IPS-NIHi11 (cell line): ENCODE results near the gene PDPK1.

Experiments used
- DNase-seq: peaks from one replicate; pipeline ENCODE4 v3.0.0; 2012; ENCODE audit warnings: mixed read lengths, low spot score

PDPK1 gene

GRCh38 chr16:2507052-2507659, 30.7 kb upstream of the PDPK1 start:
- no peak for DNase-seq

- DNase-seq: no peak
These were observed 30.2 kb upstream of the PDPK1 start for GRCh38 chr16:2507665-2508064.

GRCh38 chr16:2508722-2509400, 29.0 kb upstream of the PDPK1 start:
- DNase-seq: no peak

GRCh38 chr16:2511128-2511800, 26.6 kb upstream of the PDPK1 start:
- DNase-seq: no peak

- no peak for DNase-seq
These were observed 25.7 kb upstream of the PDPK1 start for GRCh38 chr16:2511996-2512734.

- DNase-seq: peak; percentile 63
These were observed 25.0 kb upstream of the PDPK1 start for GRCh38 chr16:2512735-2513404.

GRCh38 chr16:2513405-2514332, 24.2 kb upstream of the PDPK1 start, which contains the start of gene ATP6V0C:
Gene ATP6V0C, plus strand, starts transcription at chr16:2513952. Its CDS starts 152 bp downstream, at chr16:2514104.
- peak; percentile 96 for DNase-seq

- peak; percentile 30 for DNase-seq
These were observed 23.3 kb upstream of the PDPK1 start for GRCh38 chr16:2514333-2515179.

- no peak for DNase-seq
These were observed 22.5 kb upstream of the PDPK1 start for GRCh38 chr16:2515180-2515851.

- no peak for DNase-seq
These were observed 21.2 kb upstream of the PDPK1 start for GRCh38 chr16:2516391-2517240.

GRCh38 chr16:2517954-2518605, 19.7 kb upstream of the PDPK1 start:
- DNase-seq: no peak

- no peak for DNase-seq
These were observed 18.8 kb upstream of the PDPK1 start for GRCh38 chr16:2518823-2519710.

GRCh38 chr16:2519711-2520080, 18.1 kb upstream of the PDPK1 start:
- no peak for DNase-seq

- DNase-seq: peak; percentile 98
These were observed 17.6 kb upstream of the PDPK1 start, which contains the start of gene AMDHD2 for GRCh38 chr16:2520097-2520783. Gene AMDHD2, plus strand, starts transcription at chr16:2520371. Its CDS starts 88 bp downstream, at chr16:2520459.

- DNase-seq: peak; percentile 63
These were observed 16.9 kb upstream of the PDPK1 start for GRCh38 chr16:2520784-2521531.
